Activated CD4-positive, alpha-beta T cell treated with anti-CD3 and anti-CD28 coated beads, Interleukin-2, amount 50 U/mL, for 16 hours (primary cell): ENCODE measurements around the gene PREP.

Experiments used
- DNase-seq: peaks from one replicate; pipeline ENCODE4 v3.0.0-alpha.2; 2020

The PREP gene

GRCh38 chr6:105302617-105303128 lies 100.2 kb downstream of the PREP start:
- DNase-seq: no peak

GRCh38 chr6:105301756-105302616 lies 100.9 kb downstream of the PREP start:
- no peak for DNase-seq

- DNase-seq: no peak
Measured at GRCh38 chr6:105301072-105301503, 101.8 kb downstream of the PREP start.

- no peak for DNase-seq
Measured at GRCh38 chr6:105300090-105300489, 102.8 kb downstream of the PREP start.

GRCh38 chr6:105294129-105294528 lies 108.8 kb downstream of the PREP start:
- DNase-seq: no peak

GRCh38 chr6:105292689-105293339 lies 110.1 kb downstream of the PREP start:
- DNase-seq: no peak

- no peak for DNase-seq
Measured at GRCh38 chr6:105291525-105291924, 111.4 kb downstream of the PREP start.

GRCh38 chr6:105282631-105283585 lies 120.0 kb downstream of the PREP start:
- no peak for DNase-seq

- no peak for DNase-seq
Measured at GRCh38 chr6:105280033-105280432, 122.8 kb downstream of the PREP start.

- no peak for DNase-seq
Measured at GRCh38 chr6:105279463-105279862, 123.4 kb downstream of the PREP start.

- DNase-seq: no peak
Measured at GRCh38 chr6:105278813-105279212, 124.1 kb downstream of the PREP start.

GRCh38 chr6:105278035-105278434 lies 124.8 kb downstream of the PREP start:
- no peak for DNase-seq

- DNase-seq: no peak
Measured at GRCh38 chr6:105276374-105276773, 126.5 kb downstream of the PREP start.

- DNase-seq: no peak
Measured at GRCh38 chr6:105275542-105275941, 127.3 kb downstream of the PREP start.

- no peak for DNase-seq
Measured at GRCh38 chr6:105274678-105275077, 128.2 kb downstream of the PREP start.

- no peak for DNase-seq
Measured at GRCh38 chr6:105273589-105273988, 129.3 kb downstream of the PREP start.

GRCh38 chr6:105272786-105273185 lies 130.1 kb downstream of the PREP start:
- DNase-seq: no peak

GRCh38 chr6:105270511-105270910 lies 132.4 kb downstream of the PREP start:
- DNase-seq: no peak

GRCh38 chr6:105269390-105269789 lies 133.5 kb downstream of the PREP start:
- no peak for DNase-seq

GRCh38 chr6:105263685-105264610 lies 138.9 kb downstream of the PREP start:
- peak; percentile 32 for DNase-seq
